ENCODE measurements around the gene UROC1.
A peak's percentile ranks its signal among the peaks of the same experiment; 100 is the strongest.
"Not testable (repeated sequence)": the region's sequence is repeated elsewhere in the genome, so short reads cannot be mapped to it uniquely, and the experiment has no call there.

Gene UROC1

DNA sequence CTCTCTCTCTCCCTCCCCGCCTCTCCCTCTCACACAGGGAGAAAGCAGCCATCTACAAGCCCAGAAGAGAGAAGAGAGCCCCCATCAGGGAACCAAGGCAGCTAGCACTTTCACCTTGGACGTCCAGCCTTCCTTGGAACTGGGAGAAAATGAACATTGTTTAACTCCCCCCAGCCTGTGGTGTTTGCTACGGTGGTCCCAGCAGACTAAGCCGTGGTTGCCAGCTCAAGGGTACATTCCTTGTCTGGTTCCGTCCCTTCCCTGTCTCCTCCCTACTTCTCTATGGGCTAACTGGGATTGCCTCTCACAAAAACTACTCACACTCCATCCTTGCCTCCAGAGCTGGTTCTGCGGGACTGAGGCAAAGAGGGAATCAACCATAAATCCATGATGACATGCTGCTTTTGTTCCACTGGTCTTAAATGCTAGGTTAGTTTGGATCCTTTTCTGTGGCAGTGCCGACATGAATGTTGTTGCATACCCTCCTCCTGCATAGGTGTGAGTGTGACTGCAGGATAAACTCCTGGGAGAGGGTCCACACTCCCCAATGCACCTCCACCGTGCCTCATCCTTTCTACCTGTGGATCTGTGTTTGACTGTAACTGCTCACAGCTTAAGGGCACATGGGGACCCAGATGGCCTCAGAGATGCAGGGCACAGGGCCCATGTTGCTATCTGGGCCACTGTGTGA lies 29.1 kb upstream of the UROC1 start:
- no peak for DNase-seq (ENCODE audit: low read depth)

DNA sequence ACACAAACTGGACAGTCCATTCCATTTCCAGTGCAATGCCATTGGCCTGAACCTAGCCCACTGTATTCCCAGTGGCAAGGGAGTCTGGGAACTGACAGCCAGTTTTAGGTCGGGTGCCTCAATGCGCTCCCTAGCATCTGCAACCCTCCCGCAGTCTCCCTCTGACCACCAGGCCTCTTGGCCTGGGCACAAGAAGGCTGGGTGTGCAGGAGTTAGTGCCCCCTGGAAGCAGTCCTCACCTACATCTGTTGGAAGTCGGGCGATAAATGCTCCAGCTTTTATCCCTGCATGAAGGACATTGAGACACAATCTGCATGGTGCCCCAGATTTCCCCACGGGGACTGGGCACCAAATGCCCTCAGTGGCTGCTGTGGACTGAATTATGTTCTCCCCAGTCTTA lies 28.4 kb upstream of the UROC1 start:
- no peak for DNase-seq (ENCODE audit: low read depth)

DNA sequence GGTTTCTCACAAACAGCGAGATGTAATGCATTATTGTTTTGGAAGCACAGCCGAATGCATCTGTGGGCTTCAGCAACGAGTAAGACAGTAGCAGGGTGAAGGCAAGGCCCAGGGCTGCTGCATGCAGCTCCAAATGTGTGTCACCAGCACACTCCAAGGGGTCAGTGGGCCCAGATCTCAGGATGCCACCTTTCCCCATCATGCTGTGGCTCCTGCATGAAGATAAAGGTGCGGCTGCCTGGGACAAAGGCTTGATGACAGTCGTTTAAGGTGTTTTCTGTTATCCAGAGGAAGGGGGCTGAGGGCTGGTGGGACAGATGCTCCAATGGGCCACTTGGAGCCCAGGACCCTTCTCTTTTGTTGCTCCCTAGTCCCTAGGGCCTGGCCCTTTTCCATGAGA lies 28.0 kb upstream of the UROC1 start:
- no peak for DNase-seq (ENCODE audit: low read depth)

DNA sequence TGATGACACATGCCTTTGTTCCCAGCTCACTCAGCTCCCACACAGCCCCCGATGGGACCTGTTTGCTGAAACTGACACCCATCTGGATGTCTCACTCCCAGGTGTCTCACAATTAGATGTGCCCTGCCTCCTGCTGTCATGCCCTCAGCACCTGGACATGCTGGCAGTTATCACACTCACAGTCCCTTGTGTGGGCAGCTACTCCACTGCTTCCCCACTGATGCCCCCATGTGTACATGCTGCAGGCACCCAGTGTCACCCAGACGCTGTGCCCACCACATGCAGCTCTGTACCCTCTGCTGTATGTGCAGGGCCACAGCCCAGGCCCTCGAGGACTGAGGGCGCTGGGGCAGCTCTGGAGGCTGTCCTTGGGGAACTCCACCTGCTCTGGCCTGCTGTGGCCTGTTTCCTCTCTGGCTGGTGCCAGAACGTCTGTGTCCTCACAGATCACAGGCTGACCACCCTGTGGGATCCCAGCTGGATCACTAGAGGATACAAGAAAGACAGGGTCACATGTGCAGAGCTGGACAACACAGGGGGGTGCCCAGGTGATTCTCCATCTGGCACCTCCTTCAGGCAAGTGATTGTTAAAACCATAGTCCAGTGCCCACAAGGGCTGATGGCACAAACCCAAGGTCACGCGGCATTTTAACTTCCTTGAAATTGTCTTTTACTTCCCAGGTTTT lies 27.2 kb upstream of the UROC1 start:
- no peak for DNase-seq (ENCODE audit: low read depth)

DNA sequence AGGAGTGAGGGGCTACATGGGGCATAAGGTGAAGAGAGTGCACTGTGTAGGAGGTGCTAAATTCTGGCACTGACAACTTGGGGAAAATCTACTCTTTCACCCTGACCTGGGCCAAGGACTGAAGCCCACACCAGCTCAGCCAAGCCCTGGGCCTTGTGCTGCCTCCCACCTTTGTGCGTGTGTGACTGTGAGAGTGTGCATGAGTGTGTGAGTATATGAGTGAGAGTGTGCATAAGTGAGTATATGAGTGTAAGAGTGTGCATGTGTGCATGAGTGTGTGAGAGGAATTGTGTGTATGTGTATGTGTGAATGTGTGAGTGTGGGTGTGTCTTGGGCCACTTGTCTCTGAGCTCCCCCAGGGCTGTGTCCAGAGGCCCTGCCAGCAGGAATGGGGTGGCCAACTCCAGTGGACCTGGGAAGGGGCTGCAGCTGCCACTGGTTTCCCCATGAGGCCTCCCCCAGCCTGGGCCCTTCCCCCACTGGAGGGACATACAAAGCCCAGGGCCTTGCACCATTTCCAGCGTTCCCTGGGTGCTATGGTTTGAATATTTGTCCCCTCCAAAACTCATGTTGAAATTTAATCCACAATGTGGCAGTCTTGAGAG lies 26.0 kb upstream of the UROC1 start:
- no peak for DNase-seq (ENCODE audit: low read depth)

DNA sequence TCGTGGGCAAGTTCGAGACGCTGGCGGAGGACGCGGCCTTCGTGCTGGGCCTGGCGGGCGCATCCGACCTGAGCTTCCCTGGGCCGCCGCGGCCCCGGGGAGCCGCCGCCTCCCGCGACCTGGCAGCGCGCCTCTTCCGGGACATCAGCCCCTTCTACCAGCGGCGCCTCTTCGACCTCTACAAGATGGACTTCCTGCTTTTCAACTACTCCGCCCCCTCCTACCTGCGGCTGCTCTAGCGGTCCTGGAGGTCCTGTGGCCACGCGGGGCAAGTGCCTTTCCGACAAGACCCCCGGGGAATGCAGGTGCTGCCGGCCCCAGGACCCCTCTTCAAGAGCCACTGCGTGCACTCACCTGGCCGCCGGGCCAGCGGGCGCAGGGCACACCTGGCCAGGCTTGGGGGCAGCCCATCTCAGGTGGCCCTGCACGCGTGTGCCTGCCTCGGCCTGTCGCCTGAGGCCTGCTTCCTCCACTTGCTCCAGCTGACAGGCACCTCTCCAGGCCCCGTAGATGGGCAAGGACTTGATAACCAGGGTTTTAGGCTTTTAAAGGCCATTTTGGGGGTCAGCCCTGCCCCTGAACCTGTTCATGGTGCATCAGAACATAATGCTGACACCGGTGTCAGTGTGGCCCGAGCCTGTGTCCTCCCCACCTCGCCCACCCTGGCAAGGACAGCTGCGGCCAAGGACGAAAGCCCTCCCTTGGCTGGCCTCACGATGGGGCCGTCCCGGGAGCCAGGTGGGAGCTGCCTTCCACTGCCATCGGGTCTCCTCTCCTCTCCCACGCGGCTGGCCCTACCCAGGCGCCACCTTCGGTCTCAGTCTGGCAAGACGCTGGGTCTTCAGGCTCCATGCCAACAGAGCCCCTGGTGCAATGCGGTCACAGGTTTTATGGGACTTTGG lies 25.0 kb upstream of the UROC1 start:
- DNase-seq (ENCODE audit: low read depth), result no peak

DNA sequence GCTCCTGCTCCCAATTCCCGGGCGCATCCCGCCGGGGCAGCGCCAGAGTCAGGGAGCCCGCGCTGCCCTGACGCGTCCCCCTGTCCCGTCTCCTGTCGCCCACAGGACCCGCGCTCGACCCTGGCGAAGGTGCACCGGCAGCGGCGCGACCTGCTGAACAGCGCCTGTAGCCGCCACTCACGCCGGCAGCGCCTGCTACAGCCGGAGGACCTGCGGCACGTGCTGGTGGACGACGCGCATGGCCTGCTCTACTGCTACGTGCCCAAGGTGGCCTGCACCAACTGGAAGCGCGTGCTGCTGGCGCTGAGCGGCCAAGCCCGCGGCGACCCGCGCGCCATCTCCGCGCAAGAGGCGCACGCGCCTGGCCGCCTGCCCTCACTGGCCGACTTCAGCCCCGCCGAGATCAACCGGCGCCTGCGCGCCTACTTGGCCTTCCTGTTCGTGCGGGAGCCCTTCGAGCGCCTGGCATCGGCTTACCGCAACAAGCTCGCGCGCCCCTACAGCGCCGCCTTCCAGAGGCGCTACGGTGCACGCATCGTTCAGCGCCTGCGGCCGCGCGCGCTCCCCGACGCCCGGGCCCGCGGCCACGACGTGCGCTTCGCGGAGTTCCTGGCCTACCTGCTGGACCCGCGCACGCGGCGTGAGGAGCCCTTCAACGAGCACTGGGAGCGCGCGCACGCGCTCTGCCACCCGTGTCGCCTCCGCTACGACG lies 24.2 kb upstream of the UROC1 start:
- no peak for DNase-seq (ENCODE audit: low read depth)

DNA sequence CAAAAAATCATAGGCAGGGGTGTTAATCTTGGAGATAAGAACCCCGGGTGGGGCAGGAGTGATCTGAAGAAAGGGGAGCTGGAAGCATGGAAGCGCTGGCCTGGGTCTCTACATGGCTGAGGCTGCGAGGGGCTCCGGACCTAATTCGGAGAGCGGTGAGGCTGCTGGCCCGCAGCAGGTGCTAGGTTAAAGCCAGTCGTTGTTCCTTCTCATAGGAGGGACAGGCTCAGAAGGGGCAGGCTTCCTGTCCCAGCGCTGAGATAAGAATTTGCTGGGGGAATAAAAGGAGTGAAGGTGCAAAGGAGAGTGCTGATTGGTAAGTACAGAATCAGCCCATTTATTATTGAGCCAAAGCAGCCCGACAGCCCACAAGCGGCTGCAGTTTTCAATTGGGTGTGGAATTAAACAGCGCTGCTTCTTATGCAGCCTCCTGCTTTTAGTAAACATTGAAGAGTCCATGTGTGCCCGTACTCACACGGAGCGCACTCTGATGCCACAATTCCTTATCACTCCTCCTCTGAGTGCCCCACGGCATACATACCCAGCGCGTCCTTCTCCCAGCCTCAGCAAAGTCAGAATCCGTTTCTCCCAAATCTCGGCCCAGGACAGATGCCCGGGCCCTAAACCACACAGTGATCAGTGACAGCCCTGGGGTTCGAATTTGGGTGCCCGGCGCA lies 23.5 kb upstream of the UROC1 start:
- no peak for DNase-seq (ENCODE audit: low read depth)

DNA sequence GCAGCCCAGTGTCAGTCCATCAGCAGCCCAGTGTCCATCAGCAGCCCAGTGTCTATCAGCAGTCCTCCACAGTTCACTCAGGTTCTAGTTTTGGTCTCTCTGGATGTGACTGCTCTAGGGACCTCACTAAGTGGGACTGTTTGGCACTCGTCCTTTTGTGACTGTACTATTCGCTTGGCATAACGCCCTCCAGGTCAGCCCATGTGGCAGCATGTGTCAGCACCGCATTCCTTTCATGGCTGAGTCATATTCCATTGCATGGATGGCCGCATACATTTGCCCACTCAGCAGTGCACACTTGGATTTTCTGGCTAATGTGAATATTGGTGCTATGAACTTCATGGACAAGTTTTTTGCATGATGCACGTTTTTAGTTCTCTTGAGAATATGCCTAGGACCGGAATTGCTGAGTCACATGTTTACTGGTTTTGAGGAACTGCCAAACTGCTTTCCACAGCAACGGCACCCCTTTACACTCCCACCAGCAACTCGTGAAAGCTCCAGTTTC lies 22.8 kb upstream of the UROC1 start:
- DNase-seq (ENCODE audit: low read depth), result peak; percentile 82

DNA sequence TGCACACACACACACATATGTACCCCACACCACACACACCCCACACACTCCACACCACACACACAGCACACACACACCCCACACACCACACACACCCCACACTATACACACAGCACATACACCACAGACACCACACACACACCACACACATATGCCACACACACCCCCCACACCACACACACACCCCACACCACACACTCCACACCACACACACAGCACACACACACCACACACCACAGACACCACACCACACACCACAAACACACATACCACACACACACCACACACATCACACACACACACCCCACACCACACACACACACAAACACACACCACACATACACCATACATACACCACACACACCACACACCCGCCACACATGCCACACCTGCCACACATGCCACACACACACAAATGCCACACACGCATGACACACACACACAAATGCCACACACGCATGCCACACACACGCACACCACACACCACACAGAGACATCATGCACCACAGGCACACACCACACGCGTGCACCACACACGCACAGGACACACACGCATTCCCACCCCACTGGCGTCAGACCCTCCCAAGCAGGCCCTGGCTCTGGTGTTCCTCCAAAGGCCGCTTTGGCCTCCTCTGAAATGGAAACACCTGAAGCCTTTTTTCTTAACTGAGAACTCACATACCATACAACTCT lies 22.1 kb upstream of the UROC1 start:
- no peak for DNase-seq (ENCODE audit: low read depth)

DNA sequence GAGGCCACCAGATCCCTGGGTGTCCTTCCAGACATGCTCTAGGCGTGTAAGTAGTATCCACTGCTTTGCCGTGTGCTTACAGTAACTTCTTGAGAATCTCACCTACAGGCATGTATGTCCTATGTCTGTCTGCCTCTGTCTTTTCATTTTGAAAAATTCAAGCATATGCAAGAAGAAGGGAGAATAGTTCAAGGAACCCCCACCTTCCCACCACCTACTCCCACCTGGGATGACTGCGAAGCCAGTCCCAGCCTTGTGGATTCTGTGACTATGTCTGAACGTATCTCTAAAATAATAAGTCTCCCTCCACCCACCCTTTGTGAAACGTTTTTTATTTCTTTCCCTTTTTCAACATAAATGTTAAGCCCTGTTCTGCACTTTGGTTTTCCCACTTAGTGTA lies 21.4 kb upstream of the UROC1 start:
- no peak for DNase-seq (ENCODE audit: low read depth)

DNA sequence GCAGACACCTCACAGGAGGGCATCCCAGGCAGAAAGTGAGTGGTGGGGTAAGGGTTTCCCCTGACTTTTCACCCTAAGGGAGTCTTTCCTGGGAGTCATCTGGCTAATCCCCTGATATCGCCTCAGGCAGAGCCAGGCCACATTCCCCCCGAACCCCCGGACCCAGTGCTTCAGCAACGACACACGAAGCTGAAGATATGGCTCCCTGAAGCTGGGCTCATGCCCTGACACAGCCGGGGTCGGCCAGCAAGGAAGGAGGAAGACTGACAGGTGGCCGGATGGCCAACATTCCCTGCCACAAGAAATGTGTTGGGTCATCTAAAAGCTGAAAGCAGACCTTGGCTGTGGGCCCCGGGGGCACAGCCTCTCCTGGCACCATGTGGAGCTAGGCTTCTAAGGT lies 20.7 kb upstream of the UROC1 start:
- DNase-seq (ENCODE audit: low read depth), result no peak

DNA sequence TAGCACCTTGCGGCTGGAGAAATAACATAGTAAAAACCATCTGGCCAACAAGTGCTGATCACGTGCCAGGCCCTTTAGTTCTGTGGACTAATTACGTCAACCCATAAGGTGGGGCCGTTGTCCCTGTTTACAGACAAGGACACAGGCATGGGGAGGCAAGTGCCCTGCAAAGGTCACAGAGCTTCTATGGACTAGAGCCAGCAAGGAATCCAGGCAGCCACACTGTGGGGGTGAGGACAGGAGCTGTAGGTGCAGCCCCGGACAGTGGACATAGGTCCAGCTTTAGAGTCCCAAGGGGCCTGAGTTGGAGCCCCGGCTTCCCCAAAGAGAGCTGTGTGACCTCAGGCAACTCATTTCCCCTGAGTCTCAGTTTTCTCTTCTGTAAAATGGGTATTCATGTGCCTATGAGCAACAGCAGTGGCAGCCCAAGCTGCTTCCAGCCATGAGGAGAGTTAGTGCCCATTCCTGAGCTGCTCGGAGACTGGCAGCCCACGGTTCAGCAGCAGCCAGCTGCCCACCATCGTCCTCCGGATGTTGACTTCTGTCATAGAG lies 20.2 kb upstream of the UROC1 start:
- DNase-seq (ENCODE audit: low read depth), result no peak

DNA sequence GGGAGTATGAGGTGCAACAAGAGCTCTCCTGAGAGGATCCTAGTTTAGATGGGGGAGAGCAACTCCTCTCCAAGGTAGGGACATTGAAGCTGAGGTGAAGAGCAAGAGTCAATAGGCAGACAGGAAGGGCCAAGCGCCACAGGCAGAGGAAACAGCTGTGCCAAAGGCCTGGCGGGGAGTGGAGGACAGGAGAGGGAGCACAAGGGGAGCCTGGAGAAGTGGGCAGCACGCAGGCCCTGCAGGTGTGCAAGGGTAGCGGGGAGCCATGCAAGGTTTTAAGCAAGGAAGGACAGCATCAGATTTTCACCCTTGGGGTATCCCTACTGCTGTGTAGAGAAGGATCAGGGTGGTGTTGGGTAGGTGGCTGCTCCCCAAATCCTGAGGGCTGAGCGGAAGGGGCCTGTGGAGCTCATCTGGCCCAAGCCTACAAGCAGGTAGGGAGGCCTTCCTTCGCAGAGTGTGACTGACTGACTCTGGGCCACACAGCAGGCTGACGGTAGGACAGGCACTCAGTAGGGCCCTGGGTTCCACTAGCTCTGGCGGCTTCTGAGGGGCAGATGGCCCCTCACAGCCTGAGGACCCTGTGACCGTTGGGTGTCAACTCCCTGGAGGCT lies 19.6 kb upstream of the UROC1 start:
- DNase-seq (ENCODE audit: low read depth), result no peak

DNA sequence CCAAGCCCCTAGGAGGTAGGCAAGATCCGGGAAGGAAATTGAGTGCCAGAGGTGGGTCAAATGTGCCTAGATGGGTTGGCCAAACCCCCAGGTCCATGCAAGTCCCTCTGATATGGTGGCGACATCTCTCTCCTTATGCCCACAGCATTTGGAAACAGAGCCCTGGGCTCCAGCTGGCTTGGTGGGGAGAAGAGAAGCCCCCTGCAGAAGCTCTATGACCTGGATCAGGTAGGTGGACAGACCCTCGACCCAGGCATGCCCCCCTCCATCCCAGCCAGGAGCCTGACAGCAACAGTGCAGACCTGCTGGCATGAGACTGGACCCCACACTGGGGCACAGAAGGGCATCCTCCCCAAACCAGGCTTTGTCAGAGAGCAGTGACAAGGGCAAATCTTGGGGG lies 18.6 kb upstream of the UROC1 start:
- no peak for DNase-seq (ENCODE audit: low read depth)

DNA sequence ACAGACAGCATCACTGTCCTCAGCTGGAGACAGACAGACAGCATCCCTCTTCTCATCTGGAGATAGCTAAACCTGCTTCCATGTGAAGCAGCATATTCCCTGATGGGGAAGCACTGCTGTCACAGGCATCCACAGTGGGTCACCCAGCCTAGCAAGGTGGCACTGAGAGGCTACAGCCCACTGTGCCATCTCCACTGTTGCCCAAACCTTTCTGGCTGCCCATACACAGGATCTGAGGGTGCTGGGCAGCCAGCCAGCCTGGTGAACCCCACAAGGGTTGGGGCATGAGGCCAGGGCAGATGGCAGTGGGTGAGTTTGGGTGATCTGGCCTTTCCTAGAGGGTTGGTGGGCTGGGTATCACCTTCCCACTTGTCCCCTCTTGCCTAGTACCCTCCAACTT lies 18.1 kb upstream of the UROC1 start:
- DNase-seq (ENCODE audit: low read depth), result no peak

DNA sequence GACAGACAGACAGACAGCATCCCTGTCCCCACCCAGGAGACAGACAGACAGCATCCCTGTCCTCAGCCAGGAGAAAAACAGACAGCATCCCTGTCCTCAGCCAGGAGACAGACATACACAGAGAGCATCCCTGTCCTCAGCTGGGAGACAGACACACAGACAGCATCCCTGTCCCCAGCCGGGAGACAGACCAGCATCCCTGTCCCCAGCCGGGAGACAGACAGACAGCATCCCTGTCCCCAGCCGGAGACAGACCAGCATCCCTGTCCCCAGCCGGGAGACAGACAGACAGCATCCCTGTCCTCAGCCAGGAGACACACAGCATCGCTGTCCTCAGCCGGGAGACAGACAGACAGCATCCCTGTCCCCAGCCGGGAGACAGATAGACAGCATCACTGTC lies 17.1 kb upstream of the UROC1 start:
- DNase-seq (ENCODE audit: low read depth), result not testable (repeated sequence)

DNA sequence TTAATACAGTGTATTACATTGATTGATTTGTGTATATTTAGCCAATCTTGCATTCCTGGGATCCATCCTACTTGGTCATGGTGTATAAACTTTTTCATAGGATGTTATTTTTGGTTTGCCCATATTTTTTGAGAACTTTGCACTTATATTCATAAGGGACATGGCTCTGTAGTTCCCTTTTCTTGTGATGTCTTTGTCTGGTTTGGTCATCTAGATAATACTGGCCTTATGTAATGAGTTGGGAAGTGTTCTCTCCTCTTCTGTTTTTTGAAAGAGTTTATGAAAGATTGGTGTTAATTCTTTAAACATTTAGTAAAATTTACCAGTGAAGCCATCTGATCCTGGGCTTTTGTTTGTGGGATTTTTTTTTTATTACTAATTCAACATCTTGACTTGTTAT lies 15.9 kb upstream of the UROC1 start:
- no peak for DNase-seq (ENCODE audit: low read depth)

DNA sequence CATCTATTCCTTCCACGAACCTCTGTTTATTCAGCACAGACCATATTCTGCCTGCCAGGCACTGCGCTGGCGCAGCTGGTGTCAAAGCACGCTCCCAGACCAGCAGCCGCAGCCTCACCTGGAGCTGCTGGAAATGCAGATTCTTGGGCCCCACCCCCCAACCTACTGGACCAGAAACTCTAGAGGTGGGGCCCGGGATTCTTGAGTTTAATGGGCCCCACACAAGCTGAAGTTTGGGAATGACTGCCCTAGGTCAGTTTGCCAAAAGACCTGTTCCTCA lies 13.4 kb upstream of the UROC1 start:
- no peak for DNase-seq (ENCODE audit: low read depth)

All from fibroblast of the conjunctiva (primary cell).